ENCODE results near the gene TTC28. TPM values are rescaled to one million over a fixed set of nuclear protein-coding genes. Genes with fewer than 3 reads are reported as not detected.
A peak's percentile ranks its signal among the peaks of the same experiment; 100 is the strongest.
"Not testable (repeated sequence)": the region's sequence is repeated elsewhere in the genome, so short reads cannot be mapped to it uniquely, and the experiment has no call there.

The TTC28 gene
- total and polyA plus RNA-seq, 7 experiments from 2014 or later, result 0.50 to 8.3 (median 4.2) TPM

- intact Hi-C loops (cut with micrococcal nuclease), result loop anchor here in 1 of 2 donors (2.0 to 10.0 kb wide), 2 partner anchors 78 to 126 kb away; partner anchors contain the start of gene XBP1
- peak overlapping the region; percentile 47 to 74 (median 55) for H3K4me3 Mint-ChIP-seq
- H3K4me1 Mint-ChIP-seq, result peaks cover 9 to 25% (median 21%) of the 10 kb centered on the region in 7 donors
- ATAC-seq; H3K36me3 Mint-ChIP-seq; H3K9me3 ChIP-seq (ENCODE audit: control insufficient read depth in 2 of 3, low read length in 3 of 3); CTCF ChIA-PET; POLR2A ChIA-PET; H3K27ac ChIP-seq (ENCODE audit: low read depth, low read length); H3K9me3 Mint-ChIP-seq; H3K36me3 ChIP-seq (ENCODE audit: control insufficient read depth in 2 of 3, insufficient read depth in 3 of 3, low read length in 3 of 3); H3K27ac Mint-ChIP-seq: not testable (repeated sequence)
- H3K27me3 Mint-ChIP-seq, result peaks cover 54 to 92% (median 70%) of the 10 kb centered on the region in 5 donors
- Histone ChIP-seq H3K4me3 (ENCODE audit: low read length) (peak overlapping the region; percentile 20), H3K4me1 (ENCODE audit: control insufficient read depth in 2 of 2, insufficient read depth in 2 of 2, low read length in 2 of 2) (peaks cover 10% of the 10 kb centered on the region in 2 donors), H3K27me3 (ENCODE audit: control insufficient read depth in 2 of 2, insufficient read depth in 2 of 2, low read length in 2 of 2) (peaks cover 7 to 24% of the 10 kb centered on the region in 2 donors)
- DNase-seq, result peak in 3 of 9 donors; percentile 10 to 23 (median 17)
Observed at GRCh38 chr22:28678778-28679610, 646 bp downstream of the TTC28 start.

GRCh38 chr22:28678170-28678569, 1.5 kb downstream of the TTC28 start:
- peaks cover 17 to 33% (median 29%) of the 10 kb centered on the region in 7 donors for H3K4me1 Mint-ChIP-seq
- intact Hi-C loops (cut with micrococcal nuclease), result loop anchor here in 1 of 2 donors (2.0 to 10.0 kb wide), 2 partner anchors 77 to 127 kb away; partner anchors contain the start of gene XBP1
- H3K4me3 Mint-ChIP-seq, result peak overlapping the region in 2 of 10 donors; percentile 29 to 53
- H3K27me3 Mint-ChIP-seq, result peaks cover 50 to 91% (median 70%) of the 10 kb centered on the region in 5 donors
- H3K27ac ChIP-seq (ENCODE audit: low read depth, low read length); H3K4me3 ChIP-seq (ENCODE audit: low read length); H3K27ac Mint-ChIP-seq; DNase-seq; CTCF ChIA-PET; H3K9me3 ChIP-seq (ENCODE audit: control insufficient read depth in 2 of 3, low read length in 3 of 3); ATAC-seq; H3K36me3 ChIP-seq (ENCODE audit: control insufficient read depth in 2 of 3, insufficient read depth in 3 of 3, low read length in 3 of 3); POLR2A ChIA-PET; H3K36me3 Mint-ChIP-seq; H3K9me3 Mint-ChIP-seq: not testable (repeated sequence)
- Histone ChIP-seq H3K27me3 (ENCODE audit: control insufficient read depth in 2 of 2, insufficient read depth in 2 of 2, low read length in 2 of 2) (peaks cover 10 to 25% of the 10 kb centered on the region in 2 donors), H3K4me1 (ENCODE audit: control insufficient read depth in 2 of 2, insufficient read depth in 2 of 2, low read length in 2 of 2) (peaks cover 16 to 17% of the 10 kb centered on the region in 2 donors)

DNA sequence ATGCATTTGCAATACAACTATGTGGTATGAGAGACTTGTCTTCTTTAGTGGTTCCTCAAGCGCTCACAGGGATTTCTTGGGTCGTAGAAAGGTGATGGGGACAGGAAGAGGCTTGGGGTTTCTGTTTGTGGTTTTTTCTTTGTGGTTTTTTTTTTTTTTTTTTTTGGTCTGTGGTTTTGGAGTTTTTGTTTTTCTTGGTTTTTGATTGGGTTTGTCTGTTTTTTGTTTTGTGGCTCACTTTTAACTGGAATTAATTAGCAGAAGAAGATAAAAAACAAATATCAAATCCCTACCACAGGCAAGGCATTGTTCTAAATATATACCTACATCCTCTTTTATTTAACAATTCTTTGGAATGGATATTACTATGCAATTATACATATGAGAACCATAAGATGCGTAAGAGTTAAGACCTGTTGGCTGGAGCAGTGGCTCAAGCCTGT, 5.5 kb downstream of the TTC28 start:
- H3K36me3 ChIP-seq (ENCODE audit: control insufficient read depth in 2 of 3, insufficient read depth in 3 of 3, low read length in 3 of 3), result no peaks in the 10 kb centered on the region
- Mint-ChIP-seq H3K27me3 (peaks cover 47 to 83% (median 66%) of the 10 kb centered on the region in 5 donors), H3K4me1 (peaks cover 23 to 35% (median 34%) of the 10 kb centered on the region in 7 donors), H3K27ac (peak overlapping the region; percentile 88 to 100 (median 98)), H3K4me3 (peak overlapping the region in 9 of 10 donors; percentile 70 to 95 (median 78)), H3K36me3 (peaks cover 0 to 9% (median 4%) of the 10 kb centered on the region in 5 donors), H3K9me3 (peaks cover 0 to 15% (median 7%) of the 10 kb centered on the region in 11 donors)
- intact Hi-C loops (cut with micrococcal nuclease), result loop anchor here (1.0 to 10.0 kb wide), 5 partner anchors 68 to 283 kb away; partner anchors contain the start of genes HSCB (in 2 of the 2), XBP1 (in 1 of the 2) and ZNRF3 (in 1 of the 2)
- H3K4me3 ChIP-seq (ENCODE audit: low read length), result no peak overlapping the region
- no peaks in the 10 kb centered on the region for H3K9me3 ChIP-seq (ENCODE audit: control insufficient read depth in 2 of 3, low read length in 3 of 3)
- peak; percentile 91 for ATAC-seq
- peaks cover 10 to 42% of the 10 kb centered on the region in 2 donors for H3K27me3 ChIP-seq (ENCODE audit: control insufficient read depth in 2 of 2, insufficient read depth in 2 of 2, low read length in 2 of 2)
- ChIA-PET POLR2A (no interaction called here), CTCF (interaction anchor here (0.6 kb wide), 1 partner anchor 155 kb away, joined by 3 read pairs; no protein-coding TSS in a partner anchor)
- peak in 7 of 9 donors; percentile 57 to 75 (median 61) for DNase-seq
- peaks cover 16 to 17% of the 10 kb centered on the region in 2 donors for H3K4me1 ChIP-seq (ENCODE audit: control insufficient read depth in 2 of 2, insufficient read depth in 2 of 2, low read length in 2 of 2)
- no peak overlapping the region for H3K27ac ChIP-seq (ENCODE audit: low read depth, low read length)

DNA sequence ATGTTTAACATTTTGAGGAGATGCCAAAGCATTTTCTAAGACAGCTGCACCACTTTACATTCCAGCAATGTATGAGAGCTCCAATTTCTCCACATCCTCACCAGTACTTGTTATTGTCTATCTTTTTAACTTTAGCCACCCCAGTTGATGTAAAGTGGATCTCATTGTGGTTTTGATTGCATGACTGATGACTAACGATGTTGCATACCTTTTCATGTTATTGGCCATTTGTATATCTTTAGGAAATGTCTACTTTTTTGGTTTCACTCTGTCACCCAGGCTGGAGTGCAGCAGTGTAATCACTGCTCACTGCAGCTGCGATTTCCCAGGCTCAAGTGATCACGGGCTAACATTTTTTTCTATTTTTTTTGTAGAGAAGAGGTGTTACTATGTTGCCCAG, 8.9 kb downstream of the TTC28 start:
- H3K27me3 Mint-ChIP-seq, result peaks cover 34 to 53% (median 48%) of the 10 kb centered on the region in 5 donors

DNA sequence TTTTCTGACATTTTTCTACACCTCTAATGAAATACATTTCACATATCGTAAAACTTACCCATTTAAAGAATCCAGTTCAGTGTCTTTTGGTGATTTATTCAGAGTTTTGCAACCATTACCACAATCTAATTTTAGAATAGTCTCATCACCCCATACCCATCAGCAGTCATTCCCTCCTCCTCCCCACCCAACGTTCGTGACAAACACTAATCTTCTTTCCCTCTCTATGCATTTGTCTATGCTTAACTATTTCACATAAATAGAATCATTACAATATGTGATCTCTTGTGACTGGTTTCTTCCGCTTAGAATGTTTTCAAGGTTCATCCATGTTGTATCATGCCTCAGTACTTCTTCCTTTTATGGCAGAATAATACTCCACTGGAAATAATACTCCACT, 9.5 kb downstream of the TTC28 start:
- DNase-seq, result no peak
- intact Hi-C loops (cut with micrococcal nuclease), result loop anchor here (5.0 to 10.0 kb wide), 3 partner anchors 135 to 287 kb away; partner anchors contain the start of gene XBP1 (in 1 of the 2)

More for the DNA sequence above, 8.9 kb downstream of the TTC28 start:
- Mint-ChIP-seq H3K4me3 (no peak overlapping the region), H3K36me3 (peaks cover 0 to 9% (median 4%) of the 10 kb centered on the region in 5 donors), H3K9me3 (peaks cover 0 to 15% (median 7%) of the 10 kb centered on the region in 11 donors), H3K27ac (no peak overlapping the region), H3K4me1 (peaks cover 19 to 30% (median 27%) of the 10 kb centered on the region in 7 donors)
- no peak for ATAC-seq
- H3K4me1 ChIP-seq (ENCODE audit: control insufficient read depth in 2 of 2, insufficient read depth in 2 of 2, low read length in 2 of 2), result peaks cover 16 to 17% of the 10 kb centered on the region in 2 donors
- no peaks in the 10 kb centered on the region for H3K36me3 ChIP-seq (ENCODE audit: control insufficient read depth in 2 of 3, insufficient read depth in 3 of 3, low read length in 3 of 3)
- DNase-seq, result no peak
- H3K27ac ChIP-seq (ENCODE audit: low read depth, low read length), result no peak overlapping the region
- no peaks in the 10 kb centered on the region for H3K9me3 ChIP-seq (ENCODE audit: control insufficient read depth in 2 of 3, low read length in 3 of 3)
- H3K4me3 ChIP-seq (ENCODE audit: low read length), result no peak overlapping the region
- POLR2A ChIA-PET, result no interaction called here
- intact Hi-C loops (cut with micrococcal nuclease), result loop anchor here (5.0 to 10.0 kb wide), 3 partner anchors 134 to 287 kb away; partner anchors contain the start of gene XBP1 (in 1 of the 2)
- CTCF ChIA-PET, result no interaction called here
- peaks cover 7 to 29% of the 10 kb centered on the region in 2 donors for H3K27me3 ChIP-seq (ENCODE audit: control insufficient read depth in 2 of 2, insufficient read depth in 2 of 2, low read length in 2 of 2)

DNA sequence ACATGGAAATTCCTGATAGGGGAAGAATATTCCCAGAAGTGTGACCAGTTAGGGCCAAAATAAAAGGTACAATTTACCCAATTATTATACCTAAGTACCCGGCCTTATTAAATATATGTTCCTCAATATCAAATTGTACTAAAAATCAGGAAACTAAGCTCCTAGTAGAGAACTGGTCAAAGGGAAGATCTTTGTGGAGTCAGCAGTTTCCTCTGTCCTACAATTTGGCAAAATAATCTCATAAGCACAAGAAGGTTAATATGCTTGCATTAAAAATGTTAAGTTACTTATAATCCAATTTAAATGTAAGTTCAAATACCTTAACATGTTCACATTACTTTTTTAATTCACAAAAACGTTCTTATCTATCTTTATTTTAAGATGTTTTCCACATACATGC, 10.3 kb downstream of the TTC28 start:
- H3K27me3 ChIP-seq (ENCODE audit: control insufficient read depth in 2 of 2, insufficient read depth in 2 of 2, low read length in 2 of 2), result peaks cover 3 to 20% of the 10 kb centered on the region in 2 donors
- ATAC-seq (no peak), DNase-seq (no peak)
- Mint-ChIP-seq H3K4me1 (peaks cover 18 to 20% (median 18%) of the 10 kb centered on the region in 7 donors), H3K27me3 (peaks cover 26 to 39% (median 37%) of the 10 kb centered on the region in 5 donors), H3K27ac (no peak overlapping the region), H3K9me3 (peaks cover 0 to 15% (median 7%) of the 10 kb centered on the region in 11 donors), H3K36me3 (peaks cover 0 to 9% (median 4%) of the 10 kb centered on the region in 5 donors), H3K4me3 (no peak overlapping the region)
- CTCF ChIA-PET, result no interaction called here
- peaks cover 10% of the 10 kb centered on the region in 2 donors for H3K4me1 ChIP-seq (ENCODE audit: control insufficient read depth in 2 of 2, insufficient read depth in 2 of 2, low read length in 2 of 2)
- H3K36me3 ChIP-seq (ENCODE audit: control insufficient read depth in 2 of 3, insufficient read depth in 3 of 3, low read length in 3 of 3), result no peaks in the 10 kb centered on the region
- no peaks in the 10 kb centered on the region for H3K9me3 ChIP-seq (ENCODE audit: control insufficient read depth in 2 of 3, low read length in 3 of 3)
- intact Hi-C loops (cut with micrococcal nuclease), result no loop called here
- H3K27ac ChIP-seq (ENCODE audit: low read depth, low read length), result no peak overlapping the region
- POLR2A ChIA-PET, result no interaction called here
- no peak overlapping the region for H3K4me3 ChIP-seq (ENCODE audit: low read length)

More for the DNA sequence above, 9.5 kb downstream of the TTC28 start:
- Histone ChIP-seq H3K9me3 (ENCODE audit: control insufficient read depth in 2 of 3, low read length in 3 of 3) (no peaks in the 10 kb centered on the region), H3K4me3 (ENCODE audit: low read length) (no peak overlapping the region), H3K4me1 (ENCODE audit: control insufficient read depth in 2 of 2, insufficient read depth in 2 of 2, low read length in 2 of 2) (peaks cover 16 to 17% of the 10 kb centered on the region in 2 donors), H3K27me3 (ENCODE audit: control insufficient read depth in 2 of 2, insufficient read depth in 2 of 2, low read length in 2 of 2) (peaks cover 7 to 24% of the 10 kb centered on the region in 2 donors), H3K36me3 (ENCODE audit: control insufficient read depth in 2 of 3, insufficient read depth in 3 of 3, low read length in 3 of 3) (no peaks in the 10 kb centered on the region), H3K27ac (ENCODE audit: low read depth, low read length) (no peak overlapping the region)
- Mint-ChIP-seq H3K27me3 (peaks cover 31 to 47% (median 44%) of the 10 kb centered on the region in 5 donors), H3K4me3 (no peak overlapping the region), H3K4me1 (peaks cover 19 to 27% (median 25%) of the 10 kb centered on the region in 7 donors), H3K27ac (no peak overlapping the region), H3K36me3 (peaks cover 0 to 9% (median 4%) of the 10 kb centered on the region in 5 donors), H3K9me3 (peaks cover 0 to 15% (median 7%) of the 10 kb centered on the region in 11 donors)
- POLR2A ChIA-PET, result no interaction called here
- CTCF ChIA-PET, result no interaction called here
- ATAC-seq, result no peak
